Measurements from ENCODE around the gene DESI1.
"Not testable (repeated sequence)": the region's sequence is repeated elsewhere in the genome, so short reads cannot be mapped to it uniquely, and the experiment has no call there.

The DESI1 gene

GRCh38 chr22:41620589-41621098 is at the start of gene DESI1:
Gene DESI1 (minus strand): TSS chr22:41621043. CDS start chr22:41620839, 204 bp downstream.
- DNase-seq (ENCODE audit: low read depth in 3 of 3) = no peak

GRCh38 chr22:41668971-41669911 is 48.4 kb upstream of the DESI1 start:
- DNase-seq (ENCODE audit: low read depth in 3 of 3) = no peak

GRCh38 chr22:41664951-41665350 is 44.1 kb upstream of the DESI1 start:
- DNase-seq (ENCODE audit: low read depth in 3 of 3) = no peak

- no peak for DNase-seq (ENCODE audit: low read depth in 3 of 3)
Observed at GRCh38 chr22:41664490-41664889, 43.6 kb upstream of the DESI1 start.

- not testable (repeated sequence) for DNase-seq (ENCODE audit: low read depth in 3 of 3)
Observed at GRCh38 chr22:41663594-41663993, 42.8 kb upstream of the DESI1 start.

- DNase-seq (ENCODE audit: low read depth in 3 of 3) = no peak
Observed at GRCh38 chr22:41661713-41662112, 40.9 kb upstream of the DESI1 start.

GRCh38 chr22:41661088-41661487 is 40.2 kb upstream of the DESI1 start:
- DNase-seq (ENCODE audit: low read depth in 3 of 3) = no peak

- DNase-seq (ENCODE audit: low read depth in 3 of 3) = no peak
Observed at GRCh38 chr22:41660416-41660815, 39.6 kb upstream of the DESI1 start.

GRCh38 chr22:41659941-41660340 is 39.1 kb upstream of the DESI1 start:
- no peak for DNase-seq (ENCODE audit: low read depth in 3 of 3)

GRCh38 chr22:41658869-41659268 is 38.0 kb upstream of the DESI1 start:
- no peak for DNase-seq (ENCODE audit: low read depth in 3 of 3)

- DNase-seq (ENCODE audit: low read depth in 3 of 3) = no peak
Observed at GRCh38 chr22:41657709-41658108, 36.9 kb upstream of the DESI1 start.

- DNase-seq (ENCODE audit: low read depth in 3 of 3) = no peak
Observed at GRCh38 chr22:41656556-41656955, 35.7 kb upstream of the DESI1 start.

GRCh38 chr22:41654322-41654721 is 33.5 kb upstream of the DESI1 start:
- no peak for DNase-seq (ENCODE audit: low read depth in 3 of 3)

GRCh38 chr22:41650821-41651220 is 30.0 kb upstream of the DESI1 start:
- DNase-seq (ENCODE audit: low read depth in 3 of 3) = no peak

- DNase-seq (ENCODE audit: low read depth in 3 of 3) = no peak
Observed at GRCh38 chr22:41650229-41650628, 29.4 kb upstream of the DESI1 start.

GRCh38 chr22:41648432-41648831 is 27.6 kb upstream of the DESI1 start:
- DNase-seq (ENCODE audit: low read depth in 3 of 3) = no peak

- no peak for DNase-seq (ENCODE audit: low read depth in 3 of 3)
Observed at GRCh38 chr22:41647771-41648170, 26.9 kb upstream of the DESI1 start.

- DNase-seq (ENCODE audit: low read depth in 3 of 3) = no peak
Observed at GRCh38 chr22:41642331-41643110, 21.7 kb upstream of the DESI1 start.

GRCh38 chr22:41641854-41642253 is 21.0 kb upstream of the DESI1 start:
- no peak for DNase-seq (ENCODE audit: low read depth in 3 of 3)

- no peak for DNase-seq (ENCODE audit: low read depth in 3 of 3)
Observed at GRCh38 chr22:41638748-41639147, 17.9 kb upstream of the DESI1 start.

- no peak for DNase-seq (ENCODE audit: low read depth in 3 of 3)
Observed at GRCh38 chr22:41638124-41638523, 17.3 kb upstream of the DESI1 start.

GRCh38 chr22:41637623-41638022 is 16.8 kb upstream of the DESI1 start:
- not testable (repeated sequence) for DNase-seq (ENCODE audit: low read depth in 3 of 3)

- DNase-seq (ENCODE audit: low read depth in 3 of 3) = no peak
Observed at GRCh38 chr22:41636467-41636866, 15.6 kb upstream of the DESI1 start.

All from stimulated activated CD4-positive, alpha-beta T cell treated with anti-CD3 and anti-CD28 coated beads, TNF-alpha, amount 100 ng/mL, for 4 hours (primary cell).